NCI-H1436 (cell line): Measurements from ENCODE around the gene RBM39.
"Not testable (repeated sequence)": the region's sequence is repeated elsewhere in the genome, so short reads cannot be mapped to it uniquely, and the experiment has no call there.

Source experiments
- DNase-seq: peaks from one replicate; lab custom pipeline; 2025; lab: John Stamatoyannopoulos, UW

The RBM39 gene

GRCh38 chr20:35706591-35707529, 35.2 kb downstream of the RBM39 start:
- not testable (repeated sequence) for DNase-seq

- not testable (repeated sequence) for DNase-seq
These were observed 36.2 kb downstream of the RBM39 start for GRCh38 chr20:35705894-35706293.

- DNase-seq: no peak
These were observed 37.4 kb downstream of the RBM39 start for GRCh38 chr20:35704514-35705261.

- no peak for DNase-seq
These were observed 39.0 kb downstream of the RBM39 start for GRCh38 chr20:35702824-35703695.

- no peak for DNase-seq
These were observed 39.8 kb downstream of the RBM39 start for GRCh38 chr20:35702051-35702823.

- no peak for DNase-seq
These were observed 41.4 kb downstream of the RBM39 start for GRCh38 chr20:35700625-35701148.

GRCh38 chr20:35699957-35700624, 42.0 kb downstream of the RBM39 start:
- DNase-seq: no peak

- DNase-seq: peak; percentile 75
These were observed 42.7 kb downstream of the RBM39 start, which contains the start of the genes NFS1 and ROMO1 for GRCh38 chr20:35699127-35699956. TSS of gene NFS1 (minus strand) at chr20:35699352. CDS start at chr20:35699288, 64 bp downstream. TSS of gene ROMO1 (plus strand) at chr20:35699405. CDS start at chr20:35699633, 228 bp downstream.

- no peak for DNase-seq
These were observed 43.5 kb downstream of the RBM39 start for GRCh38 chr20:35698298-35699126.

GRCh38 chr20:35697696-35698297, 44.3 kb downstream of the RBM39 start:
- no peak for DNase-seq

- DNase-seq: no peak
These were observed 46.1 kb downstream of the RBM39 start for GRCh38 chr20:35695978-35696377.

GRCh38 chr20:35695245-35695749, 46.8 kb downstream of the RBM39 start:
- no peak for DNase-seq

- no peak for DNase-seq
These were observed 51.8 kb downstream of the RBM39 start for GRCh38 chr20:35690265-35690664.

GRCh38 chr20:35686872-35687271, 55.2 kb downstream of the RBM39 start:
- not testable (repeated sequence) for DNase-seq

- not testable (repeated sequence) for DNase-seq
These were observed 56.7 kb downstream of the RBM39 start for GRCh38 chr20:35685368-35685767.

GRCh38 chr20:35681960-35682359, 60.1 kb downstream of the RBM39 start:
- no peak for DNase-seq

- DNase-seq: no peak
These were observed 61.4 kb downstream of the RBM39 start for GRCh38 chr20:35680452-35681183.
